Stimulated activated CD4-positive, alpha-beta T cell treated with anti-CD3 and anti-CD28 coated beads, Interleukin-1b, Interleukin-23, amount 100 ng/mL, for 24 hours (primary cell): ENCODE data around the gene PPARGC1A.

Experiments used
- DNase-seq, 4 experiments: peaks; one replicate each; pipeline ENCODE4 v3.0.0-alpha.2; 2020; ENCODE audit warnings: low read depth in 4 of 4, low spot score in 1 of 4

The PPARGC1A gene, protein sequence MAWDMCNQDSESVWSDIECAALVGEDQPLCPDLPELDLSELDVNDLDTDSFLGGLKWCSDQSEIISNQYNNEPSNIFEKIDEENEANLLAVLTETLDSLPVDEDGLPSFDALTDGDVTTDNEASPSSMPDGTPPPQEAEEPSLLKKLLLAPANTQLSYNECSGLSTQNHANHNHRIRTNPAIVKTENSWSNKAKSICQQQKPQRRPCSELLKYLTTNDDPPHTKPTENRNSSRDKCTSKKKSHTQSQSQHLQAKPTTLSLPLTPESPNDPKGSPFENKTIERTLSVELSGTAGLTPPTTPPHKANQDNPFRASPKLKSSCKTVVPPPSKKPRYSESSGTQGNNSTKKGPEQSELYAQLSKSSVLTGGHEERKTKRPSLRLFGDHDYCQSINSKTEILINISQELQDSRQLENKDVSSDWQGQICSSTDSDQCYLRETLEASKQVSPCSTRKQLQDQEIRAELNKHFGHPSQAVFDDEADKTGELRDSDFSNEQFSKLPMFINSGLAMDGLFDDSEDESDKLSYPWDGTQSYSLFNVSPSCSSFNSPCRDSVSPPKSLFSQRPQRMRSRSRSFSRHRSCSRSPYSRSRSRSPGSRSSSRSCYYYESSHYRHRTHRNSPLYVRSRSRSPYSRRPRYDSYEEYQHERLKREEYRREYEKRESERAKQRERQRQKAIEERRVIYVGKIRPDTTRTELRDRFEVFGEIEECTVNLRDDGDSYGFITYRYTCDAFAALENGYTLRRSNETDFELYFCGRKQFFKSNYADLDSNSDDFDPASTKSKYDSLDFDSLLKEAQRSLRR

DNA sequence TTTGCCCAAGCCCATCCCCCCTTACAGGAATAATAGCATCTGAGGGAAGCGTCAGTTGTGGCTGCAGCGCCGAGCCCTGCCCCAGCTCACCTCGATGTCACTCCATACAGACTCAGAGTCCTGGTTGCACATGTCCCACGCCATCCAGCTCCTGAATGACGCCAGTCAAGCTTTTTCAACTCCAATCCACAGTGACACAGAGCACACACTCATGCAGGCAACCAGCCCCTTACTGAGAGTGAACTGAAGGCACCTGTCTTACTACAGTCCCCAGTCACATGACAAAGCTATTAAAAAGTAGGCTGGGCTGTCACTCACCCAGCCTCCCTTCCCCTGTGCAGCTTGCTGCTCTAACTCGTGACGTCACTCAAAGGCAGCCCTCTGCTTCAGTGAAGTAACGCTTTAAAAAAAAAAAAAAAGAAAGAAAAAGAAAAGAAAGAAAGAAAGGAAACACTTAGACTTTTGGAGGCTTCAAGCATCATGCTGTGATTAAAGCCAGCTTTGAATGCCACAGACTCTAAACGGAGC, at the start of gene PPARGC1A:
Gene PPARGC1A (minus strand): TSS at position 234 of the 528 bp plus-strand sequence. CDS start 90 bp downstream, at position 144.
- no peak for DNase-seq

DNA sequence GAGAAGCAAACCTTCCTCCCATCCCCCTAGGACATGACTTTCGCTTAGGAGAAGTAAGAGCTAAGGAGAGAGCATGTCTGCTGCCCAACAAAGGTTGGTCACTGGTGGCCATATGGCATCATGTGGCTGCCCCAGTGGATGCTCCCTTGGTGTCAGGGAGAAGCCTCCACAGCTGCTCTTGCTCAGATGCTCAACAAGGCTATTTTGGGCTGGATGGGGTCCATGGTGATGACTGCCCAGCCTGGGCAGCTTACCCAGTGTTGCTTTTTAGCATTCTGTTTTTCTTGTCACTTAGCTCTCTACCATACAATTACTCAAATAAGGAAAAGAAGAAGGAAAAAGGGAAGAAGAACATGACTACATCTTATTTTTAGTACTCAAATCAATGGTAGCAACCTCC, 48.9 kb upstream of the PPARGC1A start:
- no peak for DNase-seq

DNA sequence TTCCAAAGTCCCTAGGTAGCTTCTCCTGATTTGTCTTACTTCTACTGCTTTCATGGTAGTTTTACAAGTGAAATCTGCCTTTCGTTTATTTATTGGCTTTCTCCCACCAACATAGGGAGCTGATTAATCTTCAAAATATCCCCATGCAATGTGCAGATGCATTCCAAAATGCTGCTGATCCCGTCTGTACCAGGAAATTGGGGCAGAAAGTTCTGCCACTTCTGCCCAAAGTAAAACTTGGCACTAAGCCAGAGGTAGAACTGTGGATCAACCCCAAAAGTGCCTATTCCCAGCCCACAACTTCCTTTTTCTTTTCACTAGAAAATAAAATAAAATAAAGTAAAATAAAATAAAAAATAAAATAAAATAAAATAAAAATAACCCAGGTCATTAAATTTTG, 47.3 kb upstream of the PPARGC1A start:
- DNase-seq: no peak

DNA sequence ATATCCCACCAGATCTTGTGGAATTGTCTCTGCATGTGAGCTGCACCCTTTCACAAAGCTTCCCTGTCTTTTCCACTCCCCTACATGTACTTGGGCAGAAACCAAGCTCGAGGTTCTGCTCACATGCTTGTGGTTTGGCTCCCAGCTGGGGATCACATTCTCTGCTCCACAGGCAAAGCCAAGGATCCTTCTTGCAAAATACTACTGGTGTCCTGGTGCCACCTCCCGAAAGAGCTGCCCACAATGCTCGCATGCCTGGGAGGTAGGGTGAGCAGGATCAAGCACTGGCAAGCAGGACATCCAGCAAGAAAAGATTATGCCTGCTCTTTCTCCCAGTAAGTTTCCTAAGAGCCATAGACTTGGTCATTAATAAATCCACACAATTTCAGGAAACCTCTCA, 45.1 kb upstream of the PPARGC1A start:
- DNase-seq: no peak

- no peak for DNase-seq
Observed at GRCh38 chr4:23934223-23934622, 44.4 kb upstream of the PPARGC1A start.

GRCh38 chr4:23932901-23933308, 43.1 kb upstream of the PPARGC1A start:
- no peak for DNase-seq

DNA sequence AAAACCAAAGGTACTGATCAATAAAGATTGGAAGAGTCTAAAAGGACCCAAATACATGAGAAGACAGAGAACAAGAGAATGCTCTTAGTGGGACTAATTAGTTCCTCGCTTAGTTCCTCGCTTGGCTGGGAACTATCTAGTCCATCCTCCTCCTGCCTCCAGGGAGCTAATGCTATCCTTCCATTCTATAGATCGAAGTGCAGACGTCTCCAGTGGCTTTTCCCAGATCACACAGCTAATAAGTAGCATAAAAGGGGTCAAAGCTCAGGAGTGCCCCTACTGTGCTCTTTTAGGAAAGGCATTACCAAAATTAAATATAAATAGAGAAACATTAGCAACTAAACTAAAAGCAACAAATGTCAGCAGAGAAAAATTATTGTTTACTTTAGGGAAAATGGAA, 42.3 kb upstream of the PPARGC1A start:
- DNase-seq: no peak

- DNase-seq: no peak
Observed at GRCh38 chr4:23931489-23931830, 41.6 kb upstream of the PPARGC1A start.

DNA sequence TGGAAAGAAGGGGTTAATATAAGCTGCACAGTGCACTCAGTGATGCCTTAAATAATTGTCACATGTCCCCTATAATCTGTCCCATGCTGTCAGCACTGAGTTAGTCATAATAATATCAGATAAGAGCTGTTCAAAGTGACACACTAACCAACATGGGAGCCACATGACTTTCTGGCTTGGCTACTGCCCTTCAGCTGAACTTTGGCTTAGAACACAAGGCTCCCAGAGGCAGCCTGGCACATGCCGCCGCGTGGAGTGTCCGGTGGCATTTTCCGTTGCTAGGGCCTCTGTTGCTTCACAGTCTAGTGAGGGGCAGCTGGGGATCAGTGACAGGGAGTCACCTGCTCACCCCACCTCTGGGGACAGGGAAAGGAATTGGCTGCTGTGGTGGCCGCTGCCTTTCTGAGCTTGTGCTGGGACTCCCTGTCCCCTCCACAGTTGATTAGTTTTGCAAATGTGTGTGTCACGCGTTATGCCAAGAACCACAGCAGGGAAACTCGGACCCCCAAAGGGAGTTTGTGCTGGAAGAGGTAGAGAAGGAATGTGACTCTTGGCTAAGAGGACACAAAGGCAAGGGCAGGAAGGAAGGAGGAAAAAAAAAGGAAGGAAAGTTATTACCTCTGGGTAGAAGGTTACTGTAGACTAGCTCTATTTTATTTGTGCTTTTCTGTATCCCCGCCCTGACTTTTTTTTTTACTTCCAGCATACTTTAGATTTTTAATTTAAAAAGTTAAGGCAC, 41.1 kb upstream of the PPARGC1A start:
- no peak for DNase-seq

- no peak for DNase-seq
Observed at GRCh38 chr4:23929248-23929647, 39.4 kb upstream of the PPARGC1A start.

GRCh38 chr4:23924556-23924955, 34.7 kb upstream of the PPARGC1A start:
- DNase-seq: no peak

GRCh38 chr4:23923840-23924239, 34.0 kb upstream of the PPARGC1A start:
- DNase-seq: no peak

DNA sequence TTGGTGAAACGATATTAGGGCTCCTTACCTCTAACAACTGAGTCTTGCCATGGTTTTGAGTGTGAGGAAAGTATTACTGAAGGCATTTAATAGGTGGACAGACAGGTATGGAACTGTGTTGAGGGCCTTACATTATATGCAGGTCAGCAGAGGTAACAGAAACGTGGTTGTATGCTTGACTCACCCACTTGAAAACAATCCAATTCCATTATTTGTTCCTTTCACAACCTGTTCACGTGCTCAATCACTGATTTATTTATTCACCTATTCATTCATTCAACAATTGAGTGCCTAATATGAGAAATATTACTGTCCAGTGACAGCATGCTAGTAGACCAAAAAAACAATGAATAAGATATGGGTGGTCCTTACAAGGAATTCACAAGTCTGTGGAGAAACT, 33.3 kb upstream of the PPARGC1A start:
- no peak for DNase-seq

DNA sequence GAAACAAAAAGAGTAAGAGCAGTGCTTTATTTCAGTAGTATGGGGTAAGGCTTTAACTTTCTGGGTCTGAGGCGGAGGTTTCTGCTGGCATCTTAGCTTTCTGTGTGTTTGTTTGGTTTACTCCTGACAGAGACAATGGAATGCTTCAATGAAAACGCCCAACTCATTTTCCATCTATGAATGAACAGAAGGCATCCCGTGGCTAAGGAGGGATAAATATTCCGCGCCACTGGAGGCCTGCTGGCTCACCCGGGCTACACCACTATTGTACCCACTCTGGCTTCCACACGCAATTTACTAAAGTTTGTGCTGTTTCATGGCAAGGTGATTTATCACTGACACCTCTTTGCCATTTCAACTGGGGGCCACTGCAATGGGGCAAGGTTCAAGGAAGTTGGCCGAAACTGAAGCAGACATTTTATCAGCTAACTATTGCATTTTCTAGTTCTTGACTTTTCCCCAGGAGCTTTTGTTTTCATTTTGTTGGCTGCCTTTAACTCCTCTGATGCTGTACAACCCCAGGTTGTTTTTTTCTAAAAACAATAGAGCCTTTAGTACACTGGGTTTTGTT, 32.8 kb upstream of the PPARGC1A start:
- DNase-seq: no peak

- no peak for DNase-seq
Observed at GRCh38 chr4:23922013-23922412, 32.2 kb upstream of the PPARGC1A start.

GRCh38 chr4:23921447-23921845, 31.6 kb upstream of the PPARGC1A start:
- no peak for DNase-seq

GRCh38 chr4:23920716-23921446, 31.0 kb upstream of the PPARGC1A start:
- DNase-seq: no peak

- DNase-seq: no peak
Observed at GRCh38 chr4:23920296-23920695, 30.4 kb upstream of the PPARGC1A start.

DNA sequence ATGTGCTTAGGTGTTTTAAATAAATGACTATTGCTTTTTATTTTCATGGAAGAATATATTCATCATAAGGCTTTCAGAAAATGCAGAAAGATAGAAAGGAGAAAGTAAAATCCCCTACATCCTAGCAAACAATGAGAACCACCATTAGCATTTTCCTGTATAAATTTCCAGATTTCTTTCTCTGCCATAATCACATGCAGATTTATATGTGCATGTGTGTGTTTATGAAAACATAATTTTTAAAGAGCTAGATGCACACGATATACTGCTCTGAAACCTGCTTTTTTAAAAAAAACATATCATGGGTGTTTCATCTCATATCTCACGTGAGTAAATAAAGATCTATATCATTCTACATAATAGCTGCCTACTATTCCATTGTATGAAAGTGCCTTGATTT, 26.4 kb upstream of the PPARGC1A start:
- no peak for DNase-seq

DNA sequence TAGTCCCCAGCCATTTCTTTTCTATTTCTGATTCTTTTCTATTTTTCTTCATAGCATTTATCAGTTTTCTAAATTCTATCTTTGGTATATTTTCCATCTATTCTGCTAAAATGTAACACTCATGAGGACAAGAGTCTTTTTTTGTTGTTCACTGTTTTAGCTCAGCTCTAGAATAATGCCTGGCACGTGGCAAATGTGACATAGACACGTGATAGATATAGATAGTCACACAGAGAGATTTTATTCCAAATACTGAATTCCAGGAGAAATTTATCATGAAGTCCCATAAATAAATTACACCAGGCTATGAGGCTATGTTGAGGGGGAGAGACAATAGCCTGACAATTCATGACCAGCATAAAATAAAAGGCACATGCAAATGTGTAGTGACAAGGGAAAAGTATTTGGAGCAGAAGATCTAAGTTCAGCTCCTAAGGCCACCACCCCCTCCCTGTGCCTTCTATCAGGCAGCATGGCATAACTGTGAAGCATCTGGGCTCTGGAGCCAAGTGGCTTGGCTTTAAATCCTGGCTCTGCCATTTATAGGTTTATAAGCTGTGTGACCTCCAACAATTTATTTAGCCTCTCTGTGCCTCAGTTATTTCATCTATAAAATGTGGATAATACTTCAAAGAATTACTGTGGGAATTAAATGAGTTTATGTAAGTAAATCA, 25.7 kb upstream of the PPARGC1A start:
- no peak for DNase-seq
